Tibial nerve (tissue), 4 donors: Measurements from ENCODE around the gene SESTD1. TPM values are rescaled to one million over a fixed set of nuclear protein-coding genes. Genes with fewer than 3 reads are reported as not detected.
"Not testable (repeated sequence)": the region's sequence is repeated elsewhere in the genome, so short reads cannot be mapped to it uniquely, and the experiment has no call there.

Experiments
- DNase-seq, 2 donors: peaks; one replicate each; pipeline ENCODE4 v3.0.0-alpha.2; 2019; ENCODE audit warnings: low spot score in 2 of 2
- H3K27ac ChIP-seq, 4 donors: fragments of 200-600 bp; sonication (generic) in 3 of 4; one replicate each; pipeline ENCODE4 v1.5.1; 2017 to 2019; ENCODE audit warnings: mild to moderate bottlenecking in 1 of 4
- H3K27me3 ChIP-seq, 2 donors: fragments of 200-600 bp; sonication (generic) in 1 of 2; one replicate each; pipeline versions ENCODE4 v1.5.1 to v1.6.0; 2017 to 2019
- H3K36me3 ChIP-seq, 3 donors: fragments of 200-600 bp; sonication (generic); one replicate each; pipeline ENCODE4 v1.5.1; 2018 to 2019
- H3K4me1 ChIP-seq, 4 donors: fragments of 200-600 bp; sonication (generic) in 3 of 4; one replicate each; pipeline ENCODE4 v1.5.1; 2017 to 2019
- H3K4me3 ChIP-seq, 4 donors: fragments of 200-600 bp; sonication (generic) in 3 of 4; one replicate each; pipeline ENCODE4 v1.5.1; 2017 to 2019; ENCODE audit warnings: mild to moderate bottlenecking in 1 of 4, moderate library complexity in 1 of 4
- H3K9me3 ChIP-seq, 4 donors: fragments of 200-600 bp; sonication (generic) in 3 of 4; one replicate each; pipeline ENCODE4 v1.5.1; 2017 to 2019
- EP300 ChIP-seq, 2 donors: sonication (generic); formaldehyde crosslinking; IDR thresholded peaks; one replicate each; pipeline ENCODE4 v1.6.1; 2017; ENCODE audit warnings: antibody characterized with exemption in 2 of 2, mild to moderate bottlenecking in 1 of 2
- POLR2A ChIP-seq, 2 donors: fragments of 450-650 bp; IDR thresholded peaks; one replicate each; pipeline ENCODE4 v1.6.1; 2017; ENCODE audit warnings: antibody characterized with exemption in 2 of 2, mild to moderate bottlenecking in 2 of 2, moderate library complexity in 2 of 2
- WGBS, 2 donors: methylation state at CpG; one replicate each; pipeline ENCODE4 v1.1.5; 2018; 5-methylcytosine and 5-hydroxymethylcytosine counted together
- total RNA-seq, 4 donors: library from RNA; depleted of rRNA; stranded (reverse); fragments of >200 nt; gene quantifications; one replicate each; pipeline ENCODE4 v1.1.0, GENCODE V29; 2016
- TF ChIP-seq, protein P1 (sequence below), 5 experiments: fragments of 200-600 bp in 3 of 5; fragments of 450-650 bp in 2 of 5; sonication (generic) in 3 of 5; IDR thresholded peaks; one replicate each; pipeline ENCODE4 v1.5.1; 2016 to 2019; ENCODE audit warnings: antibody characterized with exemption in 5 of 5, mild to moderate bottlenecking in 3 of 5, moderate library complexity in 2 of 5

The SESTD1 gene
- total RNA-seq, 4 donors from 2014 or later: 62.1 to 82.4 (median 73.1) TPM

DNA sequence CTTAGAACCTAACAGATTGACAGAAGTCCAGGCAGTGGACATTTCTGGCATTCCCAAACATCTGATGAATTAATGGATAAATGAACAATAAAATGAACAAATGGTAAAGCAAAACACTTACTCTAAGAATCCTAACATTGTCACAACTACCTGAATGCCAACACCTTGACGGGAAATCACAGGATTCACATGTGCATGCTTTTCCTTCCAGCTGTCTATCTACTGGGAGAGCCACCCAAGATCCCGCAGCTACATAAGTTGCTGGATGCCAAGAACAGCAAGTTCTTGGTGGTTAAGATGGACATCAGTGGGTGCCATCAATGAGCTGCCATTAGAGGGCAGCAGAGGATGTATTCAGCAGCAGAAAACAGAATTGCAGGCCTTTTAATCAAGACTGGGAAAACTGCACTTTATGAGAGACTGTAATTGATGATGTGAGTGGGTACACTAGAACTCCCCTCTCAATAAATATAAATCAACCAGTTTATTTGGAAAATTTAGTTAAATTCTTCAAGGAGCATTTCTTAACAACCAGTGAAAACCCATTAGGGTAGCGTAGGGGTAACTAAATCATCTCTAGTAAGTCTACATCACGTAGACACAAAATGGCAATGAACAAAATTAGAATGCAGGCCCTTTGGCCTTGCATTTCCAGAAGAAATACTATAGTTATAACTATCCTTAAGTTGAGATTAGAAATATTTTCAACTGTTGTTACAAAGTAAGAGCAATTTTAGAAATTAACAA is 45.6 kb downstream of the SESTD1 start:
- DNase-seq: peak; percentile 78 to 89
- WGBS, 2 donors: 55 to 56% methylated on average over 4 of the region's 4 CpGs
- peaks cover 0 to 41% (median under 1%) of the 10 kb centered on the region in 4 donors for H3K4me1 ChIP-seq

DNA sequence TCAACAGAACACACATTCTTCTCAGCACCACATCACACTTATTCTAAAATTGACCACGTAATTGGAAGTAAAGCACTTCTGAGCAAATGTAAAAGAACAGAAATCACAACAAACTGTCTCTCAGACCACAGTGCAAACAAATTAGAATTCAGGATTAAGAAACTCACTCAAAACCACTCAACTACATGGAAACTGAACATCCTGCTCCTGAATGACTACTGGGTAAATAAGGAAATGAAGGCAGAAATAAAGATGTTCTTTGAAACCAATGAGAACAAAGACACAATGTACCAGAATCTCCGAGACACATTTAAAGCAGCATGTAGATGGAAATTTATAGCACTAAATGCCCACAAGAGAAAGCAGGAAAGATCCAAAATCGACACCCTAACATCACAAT is 50.0 kb downstream of the SESTD1 start:
- not testable (repeated sequence) for DNase-seq, H3K4me3 ChIP-seq, H3K36me3 ChIP-seq, H3K9me3 ChIP-seq, H3K27ac ChIP-seq, H3K27me3 ChIP-seq
- 94% methylated on average over 3 of the region's 3 CpGs; no CpG with 5 or more reads in 1 of the 2 donors for WGBS, 2 donors
- peaks cover 0 to 15% (median 0%) of the 10 kb centered on the region in 4 donors for H3K4me1 ChIP-seq

More for the DNA sequence above, 45.6 kb downstream of the SESTD1 start:
- Histone ChIP-seq H3K27me3 (no peaks in the 10 kb centered on the region), H3K4me3 (no peak overlapping the region), H3K9me3 (no peaks in the 10 kb centered on the region), H3K27ac (peak overlapping the region in 1 of 4 donors; percentile 23), H3K36me3 (no peaks in the 10 kb centered on the region)
- TF ChIP-seq, protein P1, sequence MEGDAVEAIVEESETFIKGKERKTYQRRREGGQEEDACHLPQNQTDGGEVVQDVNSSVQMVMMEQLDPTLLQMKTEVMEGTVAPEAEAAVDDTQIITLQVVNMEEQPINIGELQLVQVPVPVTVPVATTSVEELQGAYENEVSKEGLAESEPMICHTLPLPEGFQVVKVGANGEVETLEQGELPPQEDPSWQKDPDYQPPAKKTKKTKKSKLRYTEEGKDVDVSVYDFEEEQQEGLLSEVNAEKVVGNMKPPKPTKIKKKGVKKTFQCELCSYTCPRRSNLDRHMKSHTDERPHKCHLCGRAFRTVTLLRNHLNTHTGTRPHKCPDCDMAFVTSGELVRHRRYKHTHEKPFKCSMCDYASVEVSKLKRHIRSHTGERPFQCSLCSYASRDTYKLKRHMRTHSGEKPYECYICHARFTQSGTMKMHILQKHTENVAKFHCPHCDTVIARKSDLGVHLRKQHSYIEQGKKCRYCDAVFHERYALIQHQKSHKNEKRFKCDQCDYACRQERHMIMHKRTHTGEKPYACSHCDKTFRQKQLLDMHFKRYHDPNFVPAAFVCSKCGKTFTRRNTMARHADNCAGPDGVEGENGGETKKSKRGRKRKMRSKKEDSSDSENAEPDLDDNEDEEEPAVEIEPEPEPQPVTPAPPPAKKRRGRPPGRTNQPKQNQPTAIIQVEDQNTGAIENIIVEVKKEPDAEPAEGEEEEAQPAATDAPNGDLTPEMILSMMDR (IDR thresholded peaks at IDR 0.05): peak; percentile 68 to 85 (median 84)
- TF ChIP-seq EP300 (IDR thresholded peaks at IDR 0.05) (peak in 1 of 2 donors; percentile 45), POLR2A (IDR thresholded peaks at IDR 0.05) (no peak)

DNA sequence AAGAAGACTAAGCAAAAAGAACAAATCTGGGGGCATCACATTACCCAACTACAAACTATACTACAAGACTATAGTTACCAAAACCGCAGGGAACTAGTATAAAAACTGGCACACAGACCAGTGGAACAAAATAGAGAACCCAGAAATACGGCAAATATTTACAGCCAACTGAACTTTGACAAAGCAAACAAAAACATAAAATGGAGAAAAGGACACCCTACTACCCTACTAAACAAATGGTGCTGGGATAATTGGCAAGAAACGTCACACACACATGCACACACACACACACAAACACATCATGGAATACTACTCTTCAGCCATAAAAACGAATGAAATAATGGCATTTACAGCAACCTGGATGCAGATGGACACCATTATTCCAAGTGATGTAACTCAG is 53.3 kb downstream of the SESTD1 start:
- no peaks in the 10 kb centered on the region for H3K4me1 ChIP-seq
- no peaks in the 10 kb centered on the region for H3K27me3 ChIP-seq
- no peak overlapping the region for H3K27ac ChIP-seq
- H3K9me3 ChIP-seq: no peaks in the 10 kb centered on the region
- no peak overlapping the region for H3K4me3 ChIP-seq
- no peaks in the 10 kb centered on the region for H3K36me3 ChIP-seq
- TF ChIP-seq, protein P1 (IDR thresholded peaks at IDR 0.05): no peak
- TF ChIP-seq POLR2A (IDR thresholded peaks at IDR 0.05) (no peak), EP300 (IDR thresholded peaks at IDR 0.05) (no peak)
- DNase-seq: no peak
- WGBS, 2 donors: 86% methylated on average over 4 of the region's 4 CpGs; no CpG with 5 or more reads in 1 of the 2 donors

DNA sequence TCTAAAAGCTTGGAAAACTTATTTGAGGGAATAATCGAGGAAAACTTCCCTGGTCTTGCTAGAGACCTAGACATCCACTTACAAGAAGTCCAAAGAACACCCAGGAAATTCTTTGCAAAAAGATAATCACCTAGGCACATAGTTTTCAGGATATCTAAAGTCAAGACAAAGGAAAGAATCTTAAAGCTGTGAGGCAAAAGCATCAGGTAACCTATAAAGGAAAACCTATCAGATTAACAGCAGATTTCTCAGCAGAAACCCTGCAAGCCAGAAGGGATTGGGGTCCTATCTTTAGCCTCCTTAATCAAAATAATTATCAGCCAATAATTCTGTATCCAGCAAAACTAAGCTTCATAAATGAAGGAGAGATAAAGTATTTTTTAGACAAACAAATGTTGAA is 56.4 kb downstream of the SESTD1 start:
- not testable (repeated sequence) for DNase-seq, H3K9me3 ChIP-seq, H3K4me3 ChIP-seq, H3K4me1 ChIP-seq, H3K27ac ChIP-seq, H3K27me3 ChIP-seq, H3K36me3 ChIP-seq
- 100% methylated on average over 1 of the region's 1 CpG; no CpG with 5 or more reads in 1 of the 2 donors for WGBS, 2 donors

DNA sequence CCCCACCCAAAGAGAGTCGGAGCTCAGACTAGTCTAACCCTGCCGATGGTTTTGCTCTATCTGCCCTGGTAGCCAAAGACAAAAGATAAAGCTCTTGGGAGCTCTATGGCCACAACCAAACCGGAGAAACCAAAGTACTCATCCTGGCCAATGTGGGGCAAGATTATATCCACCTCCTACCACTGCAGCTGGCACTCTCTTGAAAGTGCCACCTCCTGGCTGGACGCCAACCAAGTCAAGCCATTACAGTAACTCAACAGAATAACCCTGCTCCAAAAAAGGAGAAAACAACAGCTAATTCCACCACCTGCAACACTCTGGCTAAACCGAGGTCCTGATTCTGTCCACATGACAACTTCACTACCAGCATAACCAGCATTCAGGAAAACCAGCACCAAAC is 57.6 kb downstream of the SESTD1 start:
- Histone ChIP-seq H3K9me3 (no peaks in the 10 kb centered on the region), H3K27ac (no peak overlapping the region), H3K36me3 (no peaks in the 10 kb centered on the region), H3K27me3 (no peaks in the 10 kb centered on the region), H3K4me3 (no peak overlapping the region), H3K4me1 (no peaks in the 10 kb centered on the region)
- DNase-seq: no peak
- TF ChIP-seq EP300 (IDR thresholded peaks at IDR 0.05): no peak
- TF ChIP-seq, protein P1 (IDR thresholded peaks at IDR 0.05): no peak
- no peak for TF ChIP-seq POLR2A (IDR thresholded peaks at IDR 0.05)
- WGBS, 2 donors: 97% methylated on average over 5 of the region's 5 CpGs; no CpG with 5 or more reads in 1 of the 2 donors

DNA sequence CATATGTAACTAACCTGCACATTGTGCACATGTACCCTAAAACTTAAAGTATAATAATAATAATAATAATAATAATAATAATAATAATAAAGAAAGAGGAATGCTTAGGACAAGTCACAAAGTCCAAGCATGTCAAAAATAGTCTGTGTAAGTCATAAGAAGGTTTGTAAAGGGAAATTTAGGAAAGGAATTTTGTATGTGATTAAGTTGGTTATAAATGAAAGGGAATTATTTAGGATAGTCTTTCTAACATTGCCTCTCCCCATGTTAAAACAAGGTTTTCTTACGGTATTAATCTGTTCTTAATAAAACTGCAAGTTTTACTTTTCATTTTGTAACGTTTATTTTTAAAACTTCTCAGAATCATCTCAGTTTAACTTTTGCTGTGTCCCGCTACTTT is 62.8 kb downstream of the SESTD1 start:
- Histone ChIP-seq H3K36me3 (no peaks in the 10 kb centered on the region), H3K27ac (no peak overlapping the region), H3K9me3 (no peaks in the 10 kb centered on the region), H3K4me1 (no peaks in the 10 kb centered on the region), H3K27me3 (no peaks in the 10 kb centered on the region), H3K4me3 (no peak overlapping the region)
- no peak for TF ChIP-seq POLR2A (IDR thresholded peaks at IDR 0.05)
- no peak for TF ChIP-seq EP300 (IDR thresholded peaks at IDR 0.05)
- TF ChIP-seq, protein P1 (IDR thresholded peaks at IDR 0.05): no peak
- DNase-seq: no peak
- 96% methylated on average over 3 of the region's 3 CpGs; no CpG with 5 or more reads in 1 of the 2 donors for WGBS, 2 donors

DNA sequence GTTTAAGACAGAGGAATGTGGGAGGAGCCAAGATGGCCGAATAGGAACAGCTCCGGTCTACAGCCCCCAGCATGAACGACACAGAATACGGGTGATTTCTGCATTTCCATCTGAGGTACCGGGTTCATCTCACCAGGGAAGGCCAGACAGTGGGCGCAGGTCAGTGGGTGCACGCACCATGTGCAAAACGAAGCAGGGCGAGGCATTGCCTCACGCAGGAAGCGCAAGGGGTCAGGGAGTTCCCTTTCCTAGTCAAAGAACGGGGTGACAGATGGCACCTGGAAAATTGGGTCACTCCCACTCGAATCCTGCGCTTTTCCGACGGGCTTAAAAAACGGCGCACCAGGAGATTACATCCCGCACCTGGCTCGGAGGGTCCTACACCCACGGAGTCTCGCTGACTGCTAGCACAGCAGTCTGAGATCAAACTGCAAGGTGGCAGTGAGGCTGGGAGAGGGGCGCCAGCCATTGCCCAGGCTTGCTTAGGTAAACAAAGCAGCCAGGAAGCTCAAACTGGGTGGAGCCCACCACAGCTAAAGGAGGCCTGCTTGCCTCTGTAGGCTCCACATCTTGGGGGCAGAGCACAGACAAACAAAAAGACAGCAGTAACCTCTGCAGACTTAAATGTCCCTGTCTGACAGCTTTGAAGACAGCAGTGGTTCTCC is 68.6 kb downstream of the SESTD1 start:
- 93 to 99% methylated on average over 23 of the region's 23 CpGs for WGBS, 2 donors
- not testable (repeated sequence) for H3K27ac ChIP-seq, DNase-seq, H3K4me3 ChIP-seq, H3K36me3 ChIP-seq, H3K9me3 ChIP-seq, H3K27me3 ChIP-seq
- peaks cover 0 to 19% (median 0%) of the 10 kb centered on the region in 4 donors for H3K4me1 ChIP-seq
